ENCODE results near the gene FAM50B.

FAM50B gene
- long read RNA-seq, donor 1, transcript FAM50B-202 (1 exons, 1,935 nt) = major isoform, 13 of 19 reads
- long read RNA-seq, donor 1, transcript FAM50B-203 (2 exons, 1,643 nt) = minor isoform, 6 of 19 reads
- long read RNA-seq, donor 1, partial matches to known transcripts = 0 of 19 reads
- long read RNA-seq, donor 1, other reads (novel, unspliced or antisense) = 0 of 19 reads
- long read RNA-seq, donor 2, transcript FAM50B-202 (1 exons, 1,935 nt) = major isoform, 13 of 15 reads
- long read RNA-seq, donor 2, partial matches to known transcripts = 0 of 15 reads
- long read RNA-seq, donor 2, other reads (novel, unspliced or antisense) = 0 of 15 reads
- long read RNA-seq, donor 3, transcript FAM50B-203 (2 exons, 1,643 nt) = minor isoform, 5 of 15 reads
- long read RNA-seq, donor 3, transcript FAM50B-202 (1 exons, 1,935 nt) = major isoform, 10 of 15 reads
- long read RNA-seq, donor 3, partial matches to known transcripts = 0 of 15 reads
- long read RNA-seq, donor 3, other reads (novel, unspliced or antisense) = 0 of 15 reads
- long read RNA-seq, donor 4, transcript FAM50B-203 (2 exons, 1,643 nt) = minor isoform, 9 of 26 reads
- long read RNA-seq, donor 4, transcript FAM50B-202 (1 exons, 1,935 nt) = major isoform, 17 of 26 reads
- long read RNA-seq, donor 4, partial matches to known transcripts = 0 of 26 reads
- long read RNA-seq, donor 4, other reads (novel, unspliced or antisense) = 0 of 26 reads
- long read RNA-seq, donor 5, transcript FAM50B-202 (1 exons, 1,935 nt) = major isoform, 13 of 21 reads
- long read RNA-seq, donor 5, transcript FAM50B-203 (2 exons, 1,643 nt) = minor isoform, 8 of 21 reads
- long read RNA-seq, donor 5, partial matches to known transcripts = 0 of 21 reads
- long read RNA-seq, donor 5, other reads (novel, unspliced or antisense) = 0 of 21 reads
- long read RNA-seq, donor 6, transcript FAM50B-202 (1 exons, 1,935 nt) = major isoform, 13 of 23 reads
- long read RNA-seq, donor 6, transcript FAM50B-203 (2 exons, 1,643 nt) = minor isoform, 10 of 23 reads
- long read RNA-seq, donor 6, partial matches to known transcripts = 0 of 23 reads
- long read RNA-seq, donor 6, other reads (novel, unspliced or antisense) = 0 of 23 reads
- long read RNA-seq, donor 7, transcript FAM50B-203 (2 exons, 1,643 nt) = minor isoform, 5 of 32 reads
- long read RNA-seq, donor 7, transcript FAM50B-202 (1 exons, 1,935 nt) = major isoform, 27 of 32 reads
- long read RNA-seq, donor 7, partial matches to known transcripts = 0 of 32 reads
- long read RNA-seq, donor 7, other reads (novel, unspliced or antisense) = 0 of 32 reads
- long read RNA-seq, donor 8, transcript FAM50B-202 (1 exons, 1,935 nt) = major isoform, 29 of 34 reads
- long read RNA-seq, donor 8, transcript FAM50B-203 (2 exons, 1,643 nt) = minor isoform, 5 of 34 reads
- long read RNA-seq, donor 8, partial matches to known transcripts = 0 of 34 reads
- long read RNA-seq, donor 8, other reads (novel, unspliced or antisense) = 0 of 34 reads

GRCh38 chr6:3848925-3849605 is at the start of gene FAM50B:
Gene FAM50B, plus strand, starts transcription at chr6:3849373. Its CDS starts 439 bp downstream, at chr6:3849812.
- DNase-seq = peak; percentile 81

GRCh38 chr6:3799719-3800118 is 49.5 kb upstream of the FAM50B start:
- DNase-seq = no peak

- DNase-seq = no peak
These were observed 48.2 kb upstream of the FAM50B start for GRCh38 chr6:3800850-3801591.

- DNase-seq = no peak
These were observed 47.2 kb upstream of the FAM50B start for GRCh38 chr6:3801960-3802359.

- peak; percentile 50 for DNase-seq
These were observed 45.3 kb upstream of the FAM50B start for GRCh38 chr6:3803627-3804468.

GRCh38 chr6:3804964-3805363 is 44.2 kb upstream of the FAM50B start:
- no peak for DNase-seq

GRCh38 chr6:3805448-3806123 is 43.6 kb upstream of the FAM50B start:
- no peak for DNase-seq

- no peak for DNase-seq
These were observed 42.8 kb upstream of the FAM50B start for GRCh38 chr6:3806169-3806922.

GRCh38 chr6:3808199-3808598 is 41.0 kb upstream of the FAM50B start:
- DNase-seq = no peak

- DNase-seq = no peak
These were observed 40.2 kb upstream of the FAM50B start for GRCh38 chr6:3808759-3809514.

GRCh38 chr6:3809515-3809891 is 39.7 kb upstream of the FAM50B start:
- no peak for DNase-seq

- no peak for DNase-seq
These were observed 39.2 kb upstream of the FAM50B start for GRCh38 chr6:3809982-3810381.

- DNase-seq = no peak
These were observed 38.0 kb upstream of the FAM50B start for GRCh38 chr6:3811191-3811590.

- no peak for DNase-seq
These were observed 36.6 kb upstream of the FAM50B start for GRCh38 chr6:3812596-3812995.

- DNase-seq = no peak
These were observed 35.9 kb upstream of the FAM50B start for GRCh38 chr6:3813150-3813780.

GRCh38 chr6:3813918-3814317 is 35.3 kb upstream of the FAM50B start:
- no peak for DNase-seq

GRCh38 chr6:3814539-3814938 is 34.6 kb upstream of the FAM50B start:
- DNase-seq = no peak

Data from right kidney (tissue), 9 donors.